HCT116 (cell line): ENCODE results near the gene AFP. TPM values are rescaled to one million over a fixed set of nuclear protein-coding genes. Genes with fewer than 3 reads are reported as not detected.

Source experiments
- ATAC-seq: fragments of 200-7000 bp; cut with Tn5 transposase; 2 replicates; pipeline ENCODE4 v1.9.1; 2020; ENCODE audit warnings: mild to moderate bottlenecking, moderate library complexity
- BruUV-seq: library from RNA; stranded (reverse); fragments of 400-500 nt; replicated peaks from 2 replicates; lab custom pipeline; 2021; lab: Mats Ljungman, UMichigan
- CTCF ChIA-PET: fragments of 300-600 bp; sonication (Branson Sonifier 250); formaldehyde crosslinking; loops from one replicate; lab custom pipeline; 2021; ENCODE audit warnings: antibody characterized with exemption; lab: Charles Lee
- POLR2A ChIA-PET: fragments of 300-600, 350-600 bp; sonication (Branson Sonifier 250); formaldehyde crosslinking; loops from one replicate; lab custom pipeline; 2021; ENCODE audit warnings: antibody characterized with exemption; lab: Charles Lee
- RAD21 ChIA-PET, 2 experiments: fragments of 300-600 bp; sonication (Branson Sonifier 250); formaldehyde crosslinking; loops; one replicate each; lab custom pipeline; 2023; ENCODE audit warnings: low total read pairs in 2 of 2; ENCODE audit not compliant: uncharacterized antibody in 2 of 2, unreplicated experiment in 2 of 2, low non-redundant PET in 1 of 2; lab: Charles Lee
- DNase-seq: peaks from one replicate; pipeline ENCODE4 v3.0.0-alpha.2; 2010; ENCODE audit warnings: low read depth, low spot score
- H2AFZ ChIP-seq: fragments of 200-600 bp; shearing (Covaris generic), sonication (generic); 2 replicates; pipeline ENCODE4 v1.6.1; 2017; ENCODE audit warnings: low read depth, mixed run types, mixed read lengths, antibody characterized with exemption, low read length; ENCODE audit not compliant: poor library complexity, severe bottlenecking
- H3K27ac ChIP-seq: 2 replicates; pipeline ENCODE4 v1.5.1; 2012; ENCODE audit warnings: low read depth, low read length
- H3K27me3 ChIP-seq: fragments of 200-600 bp; sonication (generic); 2 replicates; pipeline ENCODE4 v1.6.1; 2016; ENCODE audit warnings: mixed run types, low read length, mixed read lengths; ENCODE audit not compliant: insufficient read depth
- H3K36me3 ChIP-seq, 2 experiments: fragments of 200-500 bp in 1 of 2; fragments of 200-600 bp in 1 of 2; sonication (Bioruptor generic) in 1 of 2; sonication (generic) in 1 of 2; 2 replicates each; pipeline versions ENCODE4 v1.5.1 to v1.6.1; 2014 to 2016; ENCODE audit warnings: low read length in 2 of 2, inconsistent platforms in 1 of 2, mixed read lengths in 1 of 2, mixed run types in 1 of 2; ENCODE audit not compliant: insufficient read depth in 2 of 2, control insufficient read depth in 1 of 2
- H3K4me1 ChIP-seq, 2 experiments: fragments of 200-600 bp in 1 of 2; sonication (generic) in 1 of 2; 2 replicates each; pipeline versions ENCODE4 v1.5.1 to v1.6.1; 2012 to 2017; ENCODE audit warnings: low read length in 2 of 2, inconsistent platforms in 1 of 2, mild to moderate bottlenecking in 1 of 2, mixed read lengths in 1 of 2, mixed run types in 1 of 2, moderate library complexity in 1 of 2; ENCODE audit not compliant: insufficient read depth in 2 of 2, control insufficient read depth in 1 of 2
- H3K4me2 ChIP-seq: fragments of 200-600 bp; sonication (generic); 2 replicates; pipeline ENCODE4 v1.6.1; 2017; ENCODE audit warnings: mixed run types, low read length, mixed read lengths
- H3K4me3 ChIP-seq, 2 experiments: fragments of 200-600 bp in 1 of 2; sonication (generic) in 1 of 2; replicated peaks in 1 of 2; 2 replicates each; pipeline ENCODE4 v1.5.1; 2011 to 2016; ENCODE audit warnings: low read length in 2 of 2, control low read depth in 1 of 2, low read depth in 1 of 2, mild to moderate bottlenecking in 1 of 2, mixed read lengths in 1 of 2, mixed run types in 1 of 2
- H3K79me2 ChIP-seq: fragments of 200-600 bp; sonication (generic); 2 replicates; pipeline ENCODE4 v1.6.1; 2017; ENCODE audit warnings: mild to moderate bottlenecking, mixed run types, low read length, moderate library complexity, mixed read lengths; ENCODE audit not compliant: insufficient read depth
- H3K9ac ChIP-seq: fragments of 200-600 bp; sonication (generic); 2 replicates; pipeline ENCODE4 v1.6.1; 2016; ENCODE audit warnings: low read length, mixed read lengths
- H3K9me2 ChIP-seq: fragments of 200-600 bp; sonication (generic), shearing (Covaris generic); 2 replicates; pipeline ENCODE4 v1.6.1; 2017; ENCODE audit warnings: mixed run types, mild to moderate bottlenecking, moderate library complexity; ENCODE audit not compliant: insufficient read depth
- H3K9me3 ChIP-seq, 2 experiments: fragments of 200-500 bp in 1 of 2; fragments of 200-600 bp in 1 of 2; sonication (Bioruptor generic) in 1 of 2; sonication (generic) in 1 of 2; 2 replicates each; pipeline ENCODE4 v1.6.1; 2014 to 2017; ENCODE audit warnings: low read length in 2 of 2, mixed read lengths in 2 of 2, inconsistent platforms in 1 of 2, low read depth in 1 of 2, mild to moderate bottlenecking in 1 of 2, mixed run types in 1 of 2, moderate library complexity in 1 of 2; ENCODE audit not compliant: control insufficient read depth in 1 of 2, insufficient read depth in 1 of 2
- H4K20me1 ChIP-seq: fragments of 200-600 bp; sonication (generic), shearing (Covaris generic); 2 replicates; pipeline ENCODE4 v1.6.1; 2017; ENCODE audit warnings: mixed run types, mild to moderate bottlenecking, moderate library complexity; ENCODE audit not compliant: insufficient read depth
- CBX3 ChIP-seq: IDR thresholded peaks from 2 replicates; pipeline ENCODE4 v1.6.1; 2012; ENCODE audit warnings: low read depth
- ELF1 ChIP-seq: IDR thresholded peaks from 2 replicates; pipeline ENCODE4 v1.6.1; 2012; ENCODE audit warnings: low read depth, borderline replicate concordance
- EZH2phosphoT487 ChIP-seq: fragments of 200-600 bp; IDR thresholded peaks from 2 replicates; pipeline ENCODE4 v1.6.1; 2018; ENCODE audit warnings: antibody characterized with exemption, borderline replicate concordance
- FOSL1 ChIP-seq: IDR thresholded peaks from 2 replicates; pipeline ENCODE4 v1.6.1; 2012; ENCODE audit warnings: low read depth
- JUND ChIP-seq: IDR thresholded peaks from 2 replicates; pipeline ENCODE4 v1.6.1; 2012
- RAD21 ChIP-seq: IDR thresholded peaks from 2 replicates; pipeline ENCODE4 v1.6.1; 2012; ENCODE audit warnings: low read depth, mild to moderate bottlenecking
- SIN3A ChIP-seq: IDR thresholded peaks from 2 replicates; pipeline ENCODE4 v1.6.1; 2012; ENCODE audit warnings: low read depth
- SP1 ChIP-seq: IDR thresholded peaks from 2 replicates; pipeline ENCODE4 v1.6.1; 2012; ENCODE audit warnings: low read depth
- SRF ChIP-seq: IDR thresholded peaks from 2 replicates; pipeline ENCODE4 v1.6.1; 2012; ENCODE audit warnings: low read depth
- TCF7L2 ChIP-seq: IDR thresholded peaks from 2 replicates; pipeline ENCODE4 v1.7.0; 2011; ENCODE audit warnings: borderline replicate concordance, inconsistent platforms; ENCODE audit not compliant: insufficient read depth, insufficient read length; ENCODE audit errors: extremely low read depth
- YY1 ChIP-seq: IDR thresholded peaks from 2 replicates; pipeline ENCODE4 v1.6.1; 2011; ENCODE audit warnings: low read length, low read depth, moderate library complexity, mild to moderate bottlenecking; ENCODE audit not compliant: insufficient replicate concordance; ENCODE audit errors: extremely low read depth
- ZNF274 ChIP-seq: fragments of 200-500 bp; sonication (Bioruptor generic); IDR thresholded peaks from 2 replicates; pipeline ENCODE4 v1.6.1; 2014; ENCODE audit warnings: mild to moderate bottlenecking, low read depth, low read length, inconsistent platforms
- intact Hi-C: fragments of 100-400 bp; cut with micrococcal nuclease; formaldehyde crosslinking; loops from 2 replicates; pipeline ENCODE4 v1.10.0; 2022
- total RNA-seq: library from RNA; stranded (reverse); gene quantifications from one replicate; pipeline ENCODE4 v1.2.1, GENCODE V29; 2021; ENCODE audit not compliant: unreplicated experiment
- TF ChIP-seq, protein P1 (sequence below): IDR thresholded peaks from 2 replicates; pipeline ENCODE4 v1.6.1; 2012
- TF ChIP-seq, protein P2 (sequence below), 3 experiments: fragments of 200-600 bp in 1 of 3; sonication (generic) in 1 of 3; IDR thresholded peaks in 2 of 3; conservative IDR thresholded peaks in 1 of 3; 2 replicates each; pipeline ENCODE4 v1.5.1; 2012 to 2017; ENCODE audit warnings: low read depth in 2 of 3, low read length in 2 of 3, antibody characterized with exemption in 1 of 3, borderline replicate concordance in 1 of 3, control low read depth in 1 of 3, mild to moderate bottlenecking in 1 of 3, mixed read lengths in 1 of 3, mixed run types in 1 of 3, moderate library complexity in 1 of 3; ENCODE audit not compliant: insufficient read depth in 1 of 3
- TF ChIP-seq, protein P3 (sequence below): IDR thresholded peaks from 2 replicates; pipeline ENCODE4 v1.6.1; 2012; ENCODE audit warnings: low read depth
- TF ChIP-seq, protein P4 (sequence below): IDR thresholded peaks from 2 replicates; pipeline ENCODE4 v1.6.1; 2011; ENCODE audit warnings: mild to moderate bottlenecking, low read length, moderate library complexity; ENCODE audit not compliant: insufficient replicate concordance; ENCODE audit errors: extremely low read depth

Gene AFP
- total RNA-seq, 1 experiment from 2014 or later: 1.6 TPM

DNA sequence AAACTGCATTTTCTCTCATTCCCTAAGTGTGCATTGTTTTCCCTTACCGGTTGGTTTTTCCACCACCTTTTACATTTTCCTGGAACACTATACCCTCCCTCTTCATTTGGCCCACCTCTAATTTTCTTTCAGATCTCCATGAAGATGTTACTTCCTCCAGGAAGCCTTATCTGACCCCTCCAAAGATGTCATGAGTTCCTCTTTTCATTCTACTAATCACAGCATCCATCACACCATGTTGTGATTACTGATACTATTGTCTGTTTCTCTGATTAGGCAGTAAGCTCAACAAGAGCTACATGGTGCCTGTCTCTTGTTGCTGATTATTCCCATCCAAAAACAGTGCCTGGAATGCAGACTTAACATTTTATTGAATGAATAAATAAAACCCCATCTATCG is 2.9 kb upstream of the AFP start:
- no peaks in the 10 kb centered on the region for H3K36me3 ChIP-seq
- no peaks in the 10 kb centered on the region for H3K9me2 ChIP-seq
- no peak overlapping the region for H3K4me2 ChIP-seq
- BruUV-seq: no TSS peak
- POLR2A ChIA-PET: no interaction called here
- ATAC-seq (no peak), DNase-seq (no peak)
- intact Hi-C loops: no loop called here
- H3K27ac ChIP-seq: no peak overlapping the region
- CTCF ChIA-PET: no interaction called here
- no peaks in the 10 kb centered on the region for H3K27me3 ChIP-seq
- H3K4me1 ChIP-seq: no peaks in the 10 kb centered on the region
- RAD21 ChIA-PET: no interaction called here
- no peaks in the 10 kb centered on the region for H3K9me3 ChIP-seq
- TF ChIP-seq, protein P1, sequence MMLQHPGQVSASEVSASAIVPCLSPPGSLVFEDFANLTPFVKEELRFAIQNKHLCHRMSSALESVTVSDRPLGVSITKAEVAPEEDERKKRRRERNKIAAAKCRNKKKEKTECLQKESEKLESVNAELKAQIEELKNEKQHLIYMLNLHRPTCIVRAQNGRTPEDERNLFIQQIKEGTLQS: no peak
- TF ChIP-seq SP1: no peak
- no peak for TF ChIP-seq FOSL1
- no peak for TF ChIP-seq TCF7L2
- TF ChIP-seq, protein P2, sequence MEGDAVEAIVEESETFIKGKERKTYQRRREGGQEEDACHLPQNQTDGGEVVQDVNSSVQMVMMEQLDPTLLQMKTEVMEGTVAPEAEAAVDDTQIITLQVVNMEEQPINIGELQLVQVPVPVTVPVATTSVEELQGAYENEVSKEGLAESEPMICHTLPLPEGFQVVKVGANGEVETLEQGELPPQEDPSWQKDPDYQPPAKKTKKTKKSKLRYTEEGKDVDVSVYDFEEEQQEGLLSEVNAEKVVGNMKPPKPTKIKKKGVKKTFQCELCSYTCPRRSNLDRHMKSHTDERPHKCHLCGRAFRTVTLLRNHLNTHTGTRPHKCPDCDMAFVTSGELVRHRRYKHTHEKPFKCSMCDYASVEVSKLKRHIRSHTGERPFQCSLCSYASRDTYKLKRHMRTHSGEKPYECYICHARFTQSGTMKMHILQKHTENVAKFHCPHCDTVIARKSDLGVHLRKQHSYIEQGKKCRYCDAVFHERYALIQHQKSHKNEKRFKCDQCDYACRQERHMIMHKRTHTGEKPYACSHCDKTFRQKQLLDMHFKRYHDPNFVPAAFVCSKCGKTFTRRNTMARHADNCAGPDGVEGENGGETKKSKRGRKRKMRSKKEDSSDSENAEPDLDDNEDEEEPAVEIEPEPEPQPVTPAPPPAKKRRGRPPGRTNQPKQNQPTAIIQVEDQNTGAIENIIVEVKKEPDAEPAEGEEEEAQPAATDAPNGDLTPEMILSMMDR (IDR thresholded peaks at IDR 0.05 in 2 of 3, conservative IDR thresholded peaks at IDR 0.05 in 1 of 3; ENCODE audit: borderline replicate concordance in 1 of 3, insufficient read depth in 1 of 3, low read depth in 2 of 3, low read length in 2 of 3): no peak
- no peak for TF ChIP-seq SIN3A
- TF ChIP-seq YY1: no peak
- no peak for TF ChIP-seq RAD21
- no peak for TF ChIP-seq EZH2phosphoT487
- TF ChIP-seq, protein P3, sequence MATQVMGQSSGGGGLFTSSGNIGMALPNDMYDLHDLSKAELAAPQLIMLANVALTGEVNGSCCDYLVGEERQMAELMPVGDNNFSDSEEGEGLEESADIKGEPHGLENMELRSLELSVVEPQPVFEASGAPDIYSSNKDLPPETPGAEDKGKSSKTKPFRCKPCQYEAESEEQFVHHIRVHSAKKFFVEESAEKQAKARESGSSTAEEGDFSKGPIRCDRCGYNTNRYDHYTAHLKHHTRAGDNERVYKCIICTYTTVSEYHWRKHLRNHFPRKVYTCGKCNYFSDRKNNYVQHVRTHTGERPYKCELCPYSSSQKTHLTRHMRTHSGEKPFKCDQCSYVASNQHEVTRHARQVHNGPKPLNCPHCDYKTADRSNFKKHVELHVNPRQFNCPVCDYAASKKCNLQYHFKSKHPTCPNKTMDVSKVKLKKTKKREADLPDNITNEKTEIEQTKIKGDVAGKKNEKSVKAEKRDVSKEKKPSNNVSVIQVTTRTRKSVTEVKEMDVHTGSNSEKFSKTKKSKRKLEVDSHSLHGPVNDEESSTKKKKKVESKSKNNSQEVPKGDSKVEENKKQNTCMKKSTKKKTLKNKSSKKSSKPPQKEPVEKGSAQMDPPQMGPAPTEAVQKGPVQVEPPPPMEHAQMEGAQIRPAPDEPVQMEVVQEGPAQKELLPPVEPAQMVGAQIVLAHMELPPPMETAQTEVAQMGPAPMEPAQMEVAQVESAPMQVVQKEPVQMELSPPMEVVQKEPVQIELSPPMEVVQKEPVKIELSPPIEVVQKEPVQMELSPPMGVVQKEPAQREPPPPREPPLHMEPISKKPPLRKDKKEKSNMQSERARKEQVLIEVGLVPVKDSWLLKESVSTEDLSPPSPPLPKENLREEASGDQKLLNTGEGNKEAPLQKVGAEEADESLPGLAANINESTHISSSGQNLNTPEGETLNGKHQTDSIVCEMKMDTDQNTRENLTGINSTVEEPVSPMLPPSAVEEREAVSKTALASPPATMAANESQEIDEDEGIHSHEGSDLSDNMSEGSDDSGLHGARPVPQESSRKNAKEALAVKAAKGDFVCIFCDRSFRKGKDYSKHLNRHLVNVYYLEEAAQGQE: no peak
- TF ChIP-seq JUND: no peak
- no peak for TF ChIP-seq SRF
- TF ChIP-seq ELF1: no peak
- no peak for TF ChIP-seq CBX3
- TF ChIP-seq ZNF274: no peak
- TF ChIP-seq, protein P4, sequence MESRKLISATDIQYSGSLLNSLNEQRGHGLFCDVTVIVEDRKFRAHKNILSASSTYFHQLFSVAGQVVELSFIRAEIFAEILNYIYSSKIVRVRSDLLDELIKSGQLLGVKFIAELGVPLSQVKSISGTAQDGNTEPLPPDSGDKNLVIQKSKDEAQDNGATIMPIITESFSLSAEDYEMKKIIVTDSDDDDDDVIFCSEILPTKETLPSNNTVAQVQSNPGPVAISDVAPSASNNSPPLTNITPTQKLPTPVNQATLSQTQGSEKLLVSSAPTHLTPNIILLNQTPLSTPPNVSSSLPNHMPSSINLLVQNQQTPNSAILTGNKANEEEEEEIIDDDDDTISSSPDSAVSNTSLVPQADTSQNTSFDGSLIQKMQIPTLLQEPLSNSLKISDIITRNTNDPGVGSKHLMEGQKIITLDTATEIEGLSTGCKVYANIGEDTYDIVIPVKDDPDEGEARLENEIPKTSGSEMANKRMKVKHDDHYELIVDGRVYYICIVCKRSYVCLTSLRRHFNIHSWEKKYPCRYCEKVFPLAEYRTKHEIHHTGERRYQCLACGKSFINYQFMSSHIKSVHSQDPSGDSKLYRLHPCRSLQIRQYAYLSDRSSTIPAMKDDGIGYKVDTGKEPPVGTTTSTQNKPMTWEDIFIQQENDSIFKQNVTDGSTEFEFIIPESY: no peak
- no peaks in the 10 kb centered on the region for H3K79me2 ChIP-seq
- H2AFZ ChIP-seq: no peak overlapping the region
- H4K20me1 ChIP-seq: no peaks in the 10 kb centered on the region
- H3K4me3 ChIP-seq: no peak overlapping the region
- H3K9ac ChIP-seq: no peak overlapping the region
